VCaP (cell line): Measurements from ENCODE around the gene KCNK18.
A peak's percentile ranks its signal among the peaks of the same experiment; 100 is the strongest.

ENCODE experiments used
- H3K27ac ChIP-seq: fragments of 450-650 bp; 2 replicates; pipeline ENCODE4 v1.5.1; 2017
- CTCF ChIP-seq: fragments of 450-650 bp; conservative IDR thresholded peaks from 2 replicates; pipeline ENCODE4 v1.5.1; 2017; ENCODE audit warnings: mild to moderate bottlenecking, moderate library complexity

Gene KCNK18

GRCh38 chr10:117166418-117167345, 30.6 kb upstream of the KCNK18 start:
- H3K27ac ChIP-seq = no peak overlapping the region
- no peak for TF ChIP-seq CTCF

- no peak overlapping the region for H3K27ac ChIP-seq
- no peak for TF ChIP-seq CTCF
These were observed 29.9 kb upstream of the KCNK18 start for GRCh38 chr10:117167346-117167788.

- TF ChIP-seq CTCF = peak; percentile 87
- no peak overlapping the region for H3K27ac ChIP-seq
These were observed 29.3 kb upstream of the KCNK18 start for GRCh38 chr10:117167789-117168674.

GRCh38 chr10:117168729-117169128, 28.6 kb upstream of the KCNK18 start:
- no peak overlapping the region for H3K27ac ChIP-seq
- no peak for TF ChIP-seq CTCF

- no peak overlapping the region for H3K27ac ChIP-seq
- TF ChIP-seq CTCF = no peak
These were observed 27.8 kb upstream of the KCNK18 start for GRCh38 chr10:117169480-117169879.

- TF ChIP-seq CTCF = no peak
- H3K27ac ChIP-seq = no peak overlapping the region
These were observed 27.0 kb upstream of the KCNK18 start for GRCh38 chr10:117170244-117170643.

- no peak overlapping the region for H3K27ac ChIP-seq
- peak; percentile 83 for TF ChIP-seq CTCF
These were observed 22.7 kb upstream of the KCNK18 start for GRCh38 chr10:117174439-117175214.
